ENCODE results near the gene XPR1.

The XPR1 gene

DNA sequence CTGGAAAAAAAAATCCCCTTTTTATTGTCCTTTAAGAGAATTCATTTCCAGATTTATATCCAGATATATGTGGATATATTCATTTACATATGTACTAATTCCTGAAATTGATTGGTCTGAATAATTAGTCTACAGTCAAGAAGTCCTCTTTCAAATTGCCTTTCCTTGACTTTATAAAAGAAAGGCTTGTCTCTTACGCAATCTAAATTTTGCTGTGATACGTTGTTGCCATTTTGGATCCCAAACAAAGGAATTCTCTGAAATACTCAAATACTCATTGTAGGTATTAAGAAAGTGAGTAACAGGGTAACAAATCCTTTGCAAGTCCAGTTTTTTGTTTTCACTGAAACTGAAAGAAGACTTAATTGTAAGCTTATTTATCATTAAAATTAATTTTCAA, 144.0 kb downstream of the XPR1 start:
- peak in 1 of 2 donors; percentile 22 for DNase-seq (ENCODE audit: low read depth in 2 of 2)
- H3K4me3 ChIP-seq (replicated peaks in 1 of 2; ENCODE audit: low read depth in 2 of 2, low read length in 2 of 2) = no peak overlapping the region
- TF ChIP-seq CTCF (IDR thresholded peaks at IDR 0.05; ENCODE audit: low read depth, low read length) = no peak

GRCh38 chr1:180777072-180777689, 145.4 kb downstream of the XPR1 start:
- TF ChIP-seq CTCF (IDR thresholded peaks at IDR 0.05; ENCODE audit: low read depth, low read length) = no peak
- DNase-seq (ENCODE audit: low read depth in 2 of 2) = no peak
- H3K4me3 ChIP-seq (replicated peaks in 1 of 2; ENCODE audit: low read depth in 2 of 2, low read length in 2 of 2) = no peak overlapping the region

- no peak overlapping the region for H3K4me3 ChIP-seq (replicated peaks in 1 of 2; ENCODE audit: low read depth in 2 of 2, low read length in 2 of 2)
- DNase-seq (ENCODE audit: low read depth in 2 of 2) = peak; percentile 1 to 15
- TF ChIP-seq CTCF (IDR thresholded peaks at IDR 0.05; ENCODE audit: low read depth, low read length) = peak; percentile 40
These were observed 147.1 kb downstream of the XPR1 start for GRCh38 chr1:180778782-180779398.

- DNase-seq (ENCODE audit: low read depth in 2 of 2) = no peak
- no peak for TF ChIP-seq CTCF (IDR thresholded peaks at IDR 0.05; ENCODE audit: low read depth, low read length)
- no peak overlapping the region for H3K4me3 ChIP-seq (replicated peaks in 1 of 2; ENCODE audit: low read depth in 2 of 2, low read length in 2 of 2)
These were observed 147.8 kb downstream of the XPR1 start for GRCh38 chr1:180779584-180779983.

DNA sequence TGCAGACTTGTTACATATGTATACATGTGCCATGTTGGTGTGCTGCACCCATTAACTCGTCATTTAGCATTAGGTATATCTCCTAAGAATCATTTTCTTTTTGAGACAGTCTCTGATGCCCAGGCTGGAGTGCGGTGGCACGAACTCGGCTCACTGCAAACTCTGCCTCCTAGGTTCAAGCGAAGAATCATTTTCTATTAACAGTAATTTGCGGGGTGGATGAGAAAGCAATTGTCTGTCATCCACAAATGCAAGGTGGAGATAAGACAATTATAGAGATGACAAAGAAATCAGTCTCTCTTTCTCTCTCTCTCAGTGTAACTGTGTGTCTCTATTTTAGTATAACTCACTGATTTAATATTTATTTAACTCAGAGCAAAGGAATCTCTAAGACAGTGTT, 149.9 kb downstream of the XPR1 start:
- TF ChIP-seq CTCF (IDR thresholded peaks at IDR 0.05; ENCODE audit: low read depth, low read length) = no peak
- DNase-seq (ENCODE audit: low read depth in 2 of 2) = no peak

GRCh38 chr1:180785291-180785690, 153.5 kb downstream of the XPR1 start:
- peak in 1 of 2 donors; percentile 42 for DNase-seq (ENCODE audit: low read depth in 2 of 2)
- no peak for TF ChIP-seq CTCF (IDR thresholded peaks at IDR 0.05; ENCODE audit: low read depth, low read length)
- no peak overlapping the region for H3K4me3 ChIP-seq (replicated peaks in 1 of 2; ENCODE audit: low read depth in 2 of 2, low read length in 2 of 2)

More for the DNA sequence above, 149.9 kb downstream of the XPR1 start:
- H3K4me3 ChIP-seq (replicated peaks in 1 of 2; ENCODE audit: low read depth in 2 of 2, low read length in 2 of 2) = no peak overlapping the region

Data from cardiac fibroblast (primary cell).